Measurements from ENCODE around the gene WDR62. TPM values are rescaled to one million over a fixed set of nuclear protein-coding genes. Genes with fewer than 3 reads are reported as not detected.

Gene WDR62
- total RNA-seq, 1 donor from 2014 or later, result 0.32 TPM

GRCh38 chr19:36073121-36073876, 18.6 kb downstream of the WDR62 start:
- DNase-seq (ENCODE audit: low spot score), result no peak

- no peak for DNase-seq (ENCODE audit: low spot score)
Observed at GRCh38 chr19:36079389-36079945, 24.8 kb downstream of the WDR62 start.

- no peak for DNase-seq (ENCODE audit: low spot score)
Observed at GRCh38 chr19:36081385-36081784, 26.7 kb downstream of the WDR62 start.

- no peak for DNase-seq (ENCODE audit: low spot score)
Observed at GRCh38 chr19:36081894-36082293, 27.2 kb downstream of the WDR62 start.

- DNase-seq (ENCODE audit: low spot score), result no peak
Observed at GRCh38 chr19:36082916-36083315, 28.2 kb downstream of the WDR62 start.

GRCh38 chr19:36084231-36085009, 29.7 kb downstream of the WDR62 start:
- DNase-seq (ENCODE audit: low spot score), result no peak

GRCh38 chr19:36086326-36086725, 31.6 kb downstream of the WDR62 start:
- DNase-seq (ENCODE audit: low spot score), result no peak

- DNase-seq (ENCODE audit: low spot score), result no peak
Observed at GRCh38 chr19:36089847-36090246, 35.1 kb downstream of the WDR62 start.

- DNase-seq (ENCODE audit: low spot score), result no peak
Observed at GRCh38 chr19:36090910-36091695, 36.4 kb downstream of the WDR62 start.

GRCh38 chr19:36092566-36092965, 37.9 kb downstream of the WDR62 start:
- no peak for DNase-seq (ENCODE audit: low spot score)

- no peak for DNase-seq (ENCODE audit: low spot score)
Observed at GRCh38 chr19:36093146-36093662, 38.5 kb downstream of the WDR62 start.

GRCh38 chr19:36093687-36094086, 39.0 kb downstream of the WDR62 start:
- DNase-seq (ENCODE audit: low spot score), result no peak

- no peak for DNase-seq (ENCODE audit: low spot score)
Observed at GRCh38 chr19:36097036-36097435, 42.3 kb downstream of the WDR62 start.

- DNase-seq (ENCODE audit: low spot score), result no peak
Observed at GRCh38 chr19:36099166-36099785, 44.6 kb downstream of the WDR62 start.

GRCh38 chr19:36100476-36100875, 45.8 kb downstream of the WDR62 start:
- no peak for DNase-seq (ENCODE audit: low spot score)

- DNase-seq (ENCODE audit: low spot score), result no peak
Observed at GRCh38 chr19:36101550-36102327, 47.0 kb downstream of the WDR62 start.

GRCh38 chr19:36103040-36103626, 48.4 kb downstream of the WDR62 start:
- DNase-seq (ENCODE audit: low spot score), result no peak

GRCh38 chr19:36103842-36104552, 49.3 kb downstream of the WDR62 start:
- no peak for DNase-seq (ENCODE audit: low spot score)

GRCh38 chr19:36106441-36106840, 51.7 kb downstream of the WDR62 start:
- no peak for DNase-seq (ENCODE audit: low spot score)
